Prostate gland (tissue), 2 donors: Measurements from ENCODE around the gene MOB3A.

Experiments used
- POLR2A ChIP-seq: fragments of 450-650 bp; IDR thresholded peaks from one replicate; pipeline ENCODE4 v1.6.1; 2016; ENCODE audit warnings: antibody characterized with exemption, mild to moderate bottlenecking
- POLR2AphosphoS5 ChIP-seq: sonication (generic); formaldehyde crosslinking; IDR thresholded peaks from one replicate; pipeline ENCODE4 v1.6.1; 2017; ENCODE audit warnings: antibody characterized with exemption
- TF ChIP-seq, protein P1 (sequence below), 4 experiments: fragments of 200-600 bp in 2 of 4; fragments of 450-650 bp in 2 of 4; sonication (generic) in 2 of 4; IDR thresholded peaks; 1 replicate in 3 of 4; 2 replicates in 1 of 4; pipeline ENCODE4 v1.5.1; 2016 to 2019; ENCODE audit warnings: antibody characterized with exemption in 4 of 4, mild to moderate bottlenecking in 2 of 4, moderate library complexity in 2 of 4

DNA sequence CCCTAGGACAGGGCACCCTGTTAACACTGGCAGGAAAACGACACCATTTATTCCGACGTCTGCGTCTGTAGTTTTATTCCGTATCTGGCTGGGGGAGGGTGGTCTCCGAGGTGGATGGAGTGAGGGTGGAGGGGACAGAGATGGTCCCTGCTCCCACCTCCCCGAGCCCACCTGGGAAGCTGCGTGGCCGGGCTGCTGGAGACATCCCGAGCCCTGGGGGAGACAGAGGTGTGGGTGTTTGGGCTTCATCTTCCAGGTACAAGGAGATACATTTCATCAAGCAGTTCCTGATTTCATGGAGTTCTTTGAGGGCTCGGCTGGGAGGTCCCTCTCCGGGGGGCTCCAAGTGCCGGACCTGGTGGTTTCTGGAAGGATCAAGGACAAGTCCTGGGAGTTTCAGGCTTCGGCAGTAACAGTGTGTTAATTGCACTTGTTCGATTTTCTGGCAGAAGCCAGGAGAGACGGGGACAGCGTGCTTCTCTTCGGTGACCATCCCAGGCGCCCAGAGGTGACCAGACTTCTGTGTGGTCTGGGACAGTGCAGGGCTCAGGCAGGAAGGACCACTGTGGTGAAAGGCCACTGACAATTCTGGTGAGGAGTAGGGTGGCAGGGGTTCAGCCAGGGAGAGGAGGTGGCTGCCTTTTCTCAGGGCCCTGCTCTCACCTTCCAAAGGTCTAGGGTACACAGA, 25.0 kb downstream of the MOB3A start:
- TF ChIP-seq POLR2A (no peak), POLR2AphosphoS5 (no peak)
- TF ChIP-seq, protein P1, sequence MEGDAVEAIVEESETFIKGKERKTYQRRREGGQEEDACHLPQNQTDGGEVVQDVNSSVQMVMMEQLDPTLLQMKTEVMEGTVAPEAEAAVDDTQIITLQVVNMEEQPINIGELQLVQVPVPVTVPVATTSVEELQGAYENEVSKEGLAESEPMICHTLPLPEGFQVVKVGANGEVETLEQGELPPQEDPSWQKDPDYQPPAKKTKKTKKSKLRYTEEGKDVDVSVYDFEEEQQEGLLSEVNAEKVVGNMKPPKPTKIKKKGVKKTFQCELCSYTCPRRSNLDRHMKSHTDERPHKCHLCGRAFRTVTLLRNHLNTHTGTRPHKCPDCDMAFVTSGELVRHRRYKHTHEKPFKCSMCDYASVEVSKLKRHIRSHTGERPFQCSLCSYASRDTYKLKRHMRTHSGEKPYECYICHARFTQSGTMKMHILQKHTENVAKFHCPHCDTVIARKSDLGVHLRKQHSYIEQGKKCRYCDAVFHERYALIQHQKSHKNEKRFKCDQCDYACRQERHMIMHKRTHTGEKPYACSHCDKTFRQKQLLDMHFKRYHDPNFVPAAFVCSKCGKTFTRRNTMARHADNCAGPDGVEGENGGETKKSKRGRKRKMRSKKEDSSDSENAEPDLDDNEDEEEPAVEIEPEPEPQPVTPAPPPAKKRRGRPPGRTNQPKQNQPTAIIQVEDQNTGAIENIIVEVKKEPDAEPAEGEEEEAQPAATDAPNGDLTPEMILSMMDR (IDR thresholded peaks at IDR 0.05), result no peak
